Activated gamma-delta T cell (primary cell): Measurements from ENCODE around the gene EVX2.

Experiments
- DNase-seq: peaks from one replicate; lab custom pipeline; 2025; lab: John Stamatoyannopoulos, UW

Gene EVX2

GRCh38 chr2:176107731-176108181 is 24.0 kb upstream of the EVX2 start:
- DNase-seq: no peak

- DNase-seq: no peak
Measured at GRCh38 chr2:176106581-176107539, 23.1 kb upstream of the EVX2 start, which contains the start of gene HOXD11. Gene HOXD11, plus strand, starts transcription at chr2:176107280. Its CDS starts 76 bp downstream, at chr2:176107356.

GRCh38 chr2:176105730-176106580 is 22.2 kb upstream of the EVX2 start:
- DNase-seq: no peak

- no peak for DNase-seq
Measured at GRCh38 chr2:176105078-176105729, 21.4 kb upstream of the EVX2 start.

GRCh38 chr2:176104316-176105077 is 20.7 kb upstream of the EVX2 start:
- no peak for DNase-seq

- no peak for DNase-seq
Measured at GRCh38 chr2:176103742-176104315, 20.1 kb upstream of the EVX2 start.

GRCh38 chr2:176103194-176103593 is 19.4 kb upstream of the EVX2 start:
- DNase-seq: no peak

- no peak for DNase-seq
Measured at GRCh38 chr2:176102309-176102866, 18.6 kb upstream of the EVX2 start.

GRCh38 chr2:176101842-176102241 is 18.1 kb upstream of the EVX2 start:
- DNase-seq: no peak

GRCh38 chr2:176101216-176101830 is 17.6 kb upstream of the EVX2 start:
- DNase-seq: no peak

- no peak for DNase-seq
Measured at GRCh38 chr2:176100547-176101140, 16.9 kb upstream of the EVX2 start.

- no peak for DNase-seq
Measured at GRCh38 chr2:176099728-176100546, 16.2 kb upstream of the EVX2 start, which contains the start of gene HOXD12. Gene HOXD12, plus strand, starts transcription at chr2:176099795. Its CDS starts 7 bp downstream, at chr2:176099802.

- no peak for DNase-seq
Measured at GRCh38 chr2:176099159-176099727, 15.5 kb upstream of the EVX2 start.

- DNase-seq: no peak
Measured at GRCh38 chr2:176098366-176099158, 14.8 kb upstream of the EVX2 start.

- no peak for DNase-seq
Measured at GRCh38 chr2:176097820-176098365, 14.1 kb upstream of the EVX2 start.

- DNase-seq: no peak
Measured at GRCh38 chr2:176096986-176097819, 13.4 kb upstream of the EVX2 start.
